GM10266 (cell line): ENCODE data around the gene KIRREL2.

Source experiments
- DNase-seq: peaks from one replicate; pipeline ENCODE4 v3.0.0; 2012; ENCODE audit errors: extremely low spot score
- TF ChIP-seq, protein P1 (sequence below): IDR thresholded peaks from 2 replicates; pipeline ENCODE4 v1.5.1; 2012; ENCODE audit warnings: mild to moderate bottlenecking, low read depth; ENCODE audit not compliant: control insufficient read depth, insufficient read depth; ENCODE audit errors: missing control alignments

The KIRREL2 gene

DNA sequence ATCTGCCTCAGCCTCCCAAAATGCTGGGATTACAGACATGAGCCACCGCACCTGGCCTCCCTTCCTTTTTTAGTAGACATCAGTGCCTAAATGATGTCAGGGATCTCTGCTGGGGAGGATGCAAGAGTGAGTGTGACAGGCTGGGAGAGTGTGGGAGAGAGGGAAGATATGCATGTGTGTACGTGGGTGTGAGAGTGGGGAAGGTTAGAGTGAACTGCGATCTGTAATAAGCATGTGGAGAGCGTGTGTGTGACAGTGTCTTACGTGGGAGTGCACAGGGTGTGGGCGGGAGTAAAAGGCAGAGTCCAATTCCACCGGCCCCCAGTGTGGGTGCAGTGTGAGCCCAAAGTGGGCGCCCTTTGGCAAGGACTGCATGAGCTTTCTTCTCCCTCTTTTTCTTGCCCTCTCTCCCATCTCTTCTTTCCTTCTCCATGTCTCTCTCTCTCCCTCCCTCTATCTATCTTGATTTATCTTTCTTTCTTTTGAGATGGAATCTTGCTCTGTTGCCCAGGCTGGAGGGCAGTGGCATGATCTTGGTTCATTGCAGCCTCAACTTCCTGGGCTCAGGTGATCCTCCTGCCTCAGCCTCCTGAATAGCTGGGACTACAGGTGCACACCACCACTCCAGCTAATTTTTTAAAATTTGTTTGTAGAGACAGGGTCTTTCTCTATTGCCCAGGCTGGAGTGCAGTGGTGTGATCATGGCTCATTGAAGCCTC, 3.5 kb upstream of the KIRREL2 start:
- TF ChIP-seq, protein P1, sequence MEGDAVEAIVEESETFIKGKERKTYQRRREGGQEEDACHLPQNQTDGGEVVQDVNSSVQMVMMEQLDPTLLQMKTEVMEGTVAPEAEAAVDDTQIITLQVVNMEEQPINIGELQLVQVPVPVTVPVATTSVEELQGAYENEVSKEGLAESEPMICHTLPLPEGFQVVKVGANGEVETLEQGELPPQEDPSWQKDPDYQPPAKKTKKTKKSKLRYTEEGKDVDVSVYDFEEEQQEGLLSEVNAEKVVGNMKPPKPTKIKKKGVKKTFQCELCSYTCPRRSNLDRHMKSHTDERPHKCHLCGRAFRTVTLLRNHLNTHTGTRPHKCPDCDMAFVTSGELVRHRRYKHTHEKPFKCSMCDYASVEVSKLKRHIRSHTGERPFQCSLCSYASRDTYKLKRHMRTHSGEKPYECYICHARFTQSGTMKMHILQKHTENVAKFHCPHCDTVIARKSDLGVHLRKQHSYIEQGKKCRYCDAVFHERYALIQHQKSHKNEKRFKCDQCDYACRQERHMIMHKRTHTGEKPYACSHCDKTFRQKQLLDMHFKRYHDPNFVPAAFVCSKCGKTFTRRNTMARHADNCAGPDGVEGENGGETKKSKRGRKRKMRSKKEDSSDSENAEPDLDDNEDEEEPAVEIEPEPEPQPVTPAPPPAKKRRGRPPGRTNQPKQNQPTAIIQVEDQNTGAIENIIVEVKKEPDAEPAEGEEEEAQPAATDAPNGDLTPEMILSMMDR, result no peak
- DNase-seq, result no peak

DNA sequence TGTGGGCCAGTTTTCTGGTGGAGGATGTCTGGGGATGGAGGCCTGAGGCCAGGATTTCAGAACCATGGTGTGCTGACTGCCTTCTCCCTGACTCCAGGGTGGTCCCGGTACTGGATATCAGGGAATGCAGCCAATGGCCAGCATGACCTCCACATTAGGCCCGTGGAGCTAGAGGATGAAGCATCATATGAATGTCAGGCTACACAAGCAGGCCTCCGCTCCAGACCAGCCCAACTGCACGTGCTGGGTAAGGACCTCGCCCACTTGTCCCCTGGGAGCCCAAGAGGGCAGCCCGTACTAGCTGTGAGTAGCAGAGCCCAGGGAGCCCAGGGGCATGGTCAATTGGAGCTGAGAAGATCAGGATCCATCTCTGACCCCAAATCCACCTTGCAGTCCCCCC, 1.6 kb downstream of the KIRREL2 start:
- DNase-seq, result no peak
- TF ChIP-seq, protein P1, result no peak

DNA sequence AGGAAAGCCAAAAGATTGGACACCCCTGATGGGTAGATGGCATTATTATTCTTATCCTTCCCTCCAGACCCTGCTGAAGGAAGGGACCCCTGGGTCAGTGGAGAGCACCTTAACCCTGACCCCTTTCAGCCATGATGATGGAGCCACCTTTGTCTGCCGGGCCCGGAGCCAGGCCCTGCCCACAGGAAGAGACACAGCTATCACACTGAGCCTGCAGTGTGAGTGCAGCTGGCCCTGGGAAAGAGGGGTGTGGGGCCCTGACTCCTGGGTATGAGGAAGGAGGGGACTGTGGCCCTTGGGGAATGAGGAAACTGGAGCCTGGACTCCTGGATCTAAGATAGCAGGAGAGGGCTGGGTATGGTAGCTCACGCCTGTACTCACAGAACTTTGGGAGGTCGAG, 2.7 kb downstream of the KIRREL2 start:
- DNase-seq, result no peak
- TF ChIP-seq, protein P1, result no peak

DNA sequence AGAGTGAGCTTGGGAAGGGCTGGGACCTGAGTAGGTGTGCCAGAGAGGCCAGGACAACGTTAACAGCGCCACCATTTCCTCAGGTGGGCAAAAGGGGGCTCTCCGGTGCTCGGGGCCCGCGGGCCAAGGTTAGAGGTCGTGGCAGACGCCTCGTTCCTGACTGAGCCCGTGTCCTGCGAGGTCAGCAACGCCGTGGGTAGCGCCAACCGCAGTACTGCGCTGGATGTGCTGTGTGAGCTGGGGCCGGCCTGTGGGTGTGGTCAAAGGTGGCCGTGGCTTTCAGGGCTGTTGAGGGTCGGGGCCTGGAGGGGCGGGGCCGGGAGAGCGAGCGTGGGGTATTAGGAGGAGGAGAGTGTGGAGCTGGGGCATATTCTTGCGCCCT, 3.7 kb downstream of the KIRREL2 start:
- DNase-seq, result no peak
- TF ChIP-seq, protein P1, result no peak

DNA sequence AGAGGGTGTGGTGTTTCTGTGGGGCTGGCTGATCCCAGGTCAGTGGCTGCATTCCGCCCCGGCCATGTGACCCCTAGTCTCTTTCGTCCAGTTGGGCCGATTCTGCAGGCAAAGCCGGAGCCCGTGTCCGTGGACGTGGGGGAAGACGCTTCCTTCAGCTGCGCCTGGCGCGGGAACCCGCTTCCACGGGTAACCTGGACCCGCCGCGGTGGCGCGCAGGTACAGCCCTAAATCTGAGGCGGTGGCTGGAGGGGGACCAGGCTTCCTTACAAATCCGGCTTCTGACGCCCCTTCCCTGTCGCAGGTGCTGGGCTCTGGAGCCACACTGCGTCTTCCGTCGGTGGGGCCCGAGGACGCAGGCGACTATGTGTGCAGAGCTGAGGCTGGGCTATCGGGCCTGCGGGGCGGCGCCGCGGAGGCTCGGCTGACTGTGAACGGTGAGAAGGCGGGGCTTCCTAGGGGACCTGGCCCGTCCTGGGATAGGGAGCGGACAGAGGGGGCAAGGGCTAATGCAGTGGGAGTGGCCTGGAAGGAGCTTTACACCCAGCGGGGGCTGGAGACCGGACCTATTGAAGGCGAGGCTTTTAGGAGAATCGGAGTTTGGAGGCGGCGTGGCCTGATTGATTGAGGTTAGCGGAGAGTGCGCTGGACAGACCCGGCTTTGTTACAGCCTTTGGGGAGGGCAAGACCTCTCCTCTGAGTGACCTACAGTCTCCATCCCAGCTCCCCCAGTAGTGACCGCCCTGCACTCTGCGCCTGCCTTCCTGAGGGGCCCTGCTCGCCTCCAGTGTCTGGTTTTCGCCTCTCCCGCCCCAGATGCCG, 4.3 kb downstream of the KIRREL2 start:
- TF ChIP-seq, protein P1, result no peak
- DNase-seq, result no peak

DNA sequence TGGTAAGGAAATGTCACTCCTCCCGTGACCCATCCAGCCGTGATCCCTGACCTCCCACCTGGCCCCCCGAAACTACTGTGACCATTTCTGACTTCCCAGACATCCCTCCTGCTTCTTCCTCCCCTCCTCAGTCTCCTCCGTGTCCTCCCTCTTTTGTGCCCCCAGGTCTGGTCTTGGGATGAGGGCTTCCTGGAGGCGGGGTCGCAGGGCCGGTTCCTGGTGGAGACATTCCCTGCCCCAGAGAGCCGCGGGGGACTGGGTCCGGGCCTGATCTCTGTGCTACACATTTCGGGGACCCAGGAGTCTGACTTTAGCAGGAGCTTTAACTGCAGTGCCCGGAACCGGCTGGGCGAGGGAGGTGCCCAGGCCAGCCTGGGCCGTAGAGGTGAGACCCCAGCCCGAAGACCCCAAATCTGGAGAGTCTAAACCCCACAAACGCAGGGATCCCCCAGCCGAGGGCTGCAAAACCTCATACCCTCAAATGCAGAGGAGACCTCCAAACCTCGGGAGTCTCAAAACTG, 5.0 kb downstream of the KIRREL2 start:
- no peak for DNase-seq
- TF ChIP-seq, protein P1, result no peak

DNA sequence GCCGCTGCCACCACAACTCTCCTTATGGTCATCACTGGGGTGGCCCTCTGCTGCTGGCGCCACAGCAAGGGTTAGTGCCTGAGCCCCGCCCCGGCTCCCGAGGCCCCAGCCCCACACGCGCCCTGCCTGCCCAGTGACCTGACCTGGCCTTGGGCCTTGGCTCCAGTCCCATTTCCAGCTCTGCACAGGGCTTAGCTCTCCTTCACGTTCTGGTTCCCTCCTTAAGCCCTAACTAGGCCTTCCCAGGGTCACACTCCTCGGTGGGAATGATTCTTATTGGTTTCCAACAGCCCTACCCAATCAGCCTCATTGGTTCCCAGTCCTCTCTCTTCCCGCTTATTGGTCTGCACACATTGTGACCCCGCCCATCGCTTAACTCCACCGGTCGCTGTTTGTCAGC, 5.8 kb downstream of the KIRREL2 start:
- DNase-seq, result no peak
- TF ChIP-seq, protein P1, result no peak
